ENCODE data around the gene R3HCC1L. TPM values are rescaled to one million over a fixed set of nuclear protein-coding genes. Genes with fewer than 3 reads are reported as not detected.

R3HCC1L gene
- total RNA-seq, 1 experiment from 2014 or later = 15.9 TPM

- TF ChIP-seq REST (IDR thresholded peaks at IDR 0.05; ENCODE audit: insufficient read depth in 1 of 2, low read depth in 2 of 2, low read length in 1 of 2) (no peak), POLR2AphosphoS5 (IDR thresholded peaks at IDR 0.05; ENCODE audit: low read depth, low read length) (no peak), CTCF (IDR thresholded peaks at IDR 0.05) (no peak), TCF7L2 (IDR thresholded peaks at IDR 0.05; ENCODE audit: low read depth, low read length) (no peak)
- in situ Hi-C loops (cut with HindIII; ENCODE audit: low pct_unique_long_range_greater_than_20kb, low sequenced_read_pairs) (no loop called here), intact Hi-C loops (cut with micrococcal nuclease; ENCODE audit: unreplicated experiment) (no loop called here)
- ChIA-PET POLR2A (no interaction called here), CTCF (no interaction called here)
- Histone ChIP-seq H3K9me3 (ENCODE audit: control insufficient read depth, insufficient read depth, low read depth, low read length) (no peaks in the 10 kb centered on the region), H3K4me1 (ENCODE audit: control insufficient read depth, insufficient read depth, low read length) (no peaks in the 10 kb centered on the region), H3K4me3 (ENCODE audit: low read depth in 2 of 2, low read length in 2 of 2) (no peak overlapping the region), H3K36me3 (ENCODE audit: control insufficient read depth, insufficient read depth, low read length) (no peaks in the 10 kb centered on the region), H3K27ac (ENCODE audit: low read length) (no peak overlapping the region), H3K27me3 (ENCODE audit: control insufficient read depth, insufficient read depth, low read length) (peaks cover 38% of the 10 kb centered on the region)
- DNase-seq (ENCODE audit: low read depth, low spot score) (no peak), ATAC-seq (no peak)
- BruUV-seq (replicated peaks) = no TSS peak
Measured at GRCh38 chr10:98110356-98110755, 24.1 kb upstream of the R3HCC1L start.

- peaks cover 34% of the 10 kb centered on the region for H3K27me3 ChIP-seq (ENCODE audit: control insufficient read depth, insufficient read depth, low read length)
- in situ Hi-C loops (cut with HindIII; ENCODE audit: low pct_unique_long_range_greater_than_20kb, low sequenced_read_pairs) = no loop called here
- POLR2A ChIA-PET = no interaction called here
- intact Hi-C loops (cut with micrococcal nuclease; ENCODE audit: unreplicated experiment) = no loop called here
- no TSS peak for BruUV-seq (replicated peaks)
- CTCF ChIA-PET = no interaction called here
- TF ChIP-seq REST (IDR thresholded peaks at IDR 0.05; ENCODE audit: insufficient read depth in 1 of 2, low read depth in 2 of 2, low read length in 1 of 2) = no peak
- TF ChIP-seq TCF7L2 (IDR thresholded peaks at IDR 0.05; ENCODE audit: low read depth, low read length) = no peak
- TF ChIP-seq CTCF (IDR thresholded peaks at IDR 0.05) = no peak
- H3K4me3 ChIP-seq (ENCODE audit: low read depth in 2 of 2, low read length in 2 of 2) = no peak overlapping the region
- DNase-seq (ENCODE audit: low read depth, low spot score) = no peak
- ATAC-seq = no peak
- no peaks in the 10 kb centered on the region for H3K36me3 ChIP-seq (ENCODE audit: control insufficient read depth, insufficient read depth, low read length)
- H3K27ac ChIP-seq (ENCODE audit: low read length) = no peak overlapping the region
- no peaks in the 10 kb centered on the region for H3K9me3 ChIP-seq (ENCODE audit: control insufficient read depth, insufficient read depth, low read depth, low read length)
- H3K4me1 ChIP-seq (ENCODE audit: control insufficient read depth, insufficient read depth, low read length) = no peaks in the 10 kb centered on the region
Measured at GRCh38 chr10:98115031-98115787, 19.2 kb upstream of the R3HCC1L start.

Measured in Panc1 (cell line).